Measurements from ENCODE around the gene TRABD. TPM values are rescaled to one million over a fixed set of nuclear protein-coding genes. Genes with fewer than 3 reads are reported as not detected.

The TRABD gene
- total and polyA plus RNA-seq, 3 donors from 2014 or later = 23.7 to 45.3 (median 38.7) TPM

DNA sequence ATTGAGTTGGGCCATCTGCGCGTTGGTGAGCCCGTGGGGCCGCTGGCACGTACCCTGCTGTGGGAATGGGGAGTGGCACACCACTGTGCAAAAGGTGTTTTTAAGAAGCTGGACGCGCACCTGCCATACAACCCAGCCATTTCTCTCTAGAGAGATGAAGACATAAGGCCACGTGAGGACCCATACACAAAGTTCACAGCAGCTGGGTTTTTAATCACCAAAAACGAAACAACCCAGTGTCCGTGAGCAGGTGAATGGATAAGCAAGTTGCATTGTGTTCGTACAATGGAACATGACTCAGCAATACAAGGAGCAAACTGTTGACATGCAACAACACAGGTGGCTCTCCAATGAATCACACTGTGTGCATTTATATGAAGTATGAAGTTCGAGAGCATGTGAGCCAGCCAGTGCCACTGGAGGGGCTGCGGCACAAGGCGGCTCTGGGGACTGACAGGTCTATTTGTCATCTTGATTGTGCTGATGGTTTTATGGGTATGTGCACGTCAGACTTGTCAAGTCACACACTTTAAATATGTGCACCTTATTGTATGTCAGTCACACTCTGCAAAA, 45.8 kb upstream of the TRABD start:
- H3K36me3 ChIP-seq (ENCODE audit: low read depth, missing control alignments) = no peaks in the 10 kb centered on the region
- no peak overlapping the region for H3K4me3 ChIP-seq
- no peak for DNase-seq
- H3K27ac ChIP-seq = no peak overlapping the region
- TF ChIP-seq, protein P1, sequence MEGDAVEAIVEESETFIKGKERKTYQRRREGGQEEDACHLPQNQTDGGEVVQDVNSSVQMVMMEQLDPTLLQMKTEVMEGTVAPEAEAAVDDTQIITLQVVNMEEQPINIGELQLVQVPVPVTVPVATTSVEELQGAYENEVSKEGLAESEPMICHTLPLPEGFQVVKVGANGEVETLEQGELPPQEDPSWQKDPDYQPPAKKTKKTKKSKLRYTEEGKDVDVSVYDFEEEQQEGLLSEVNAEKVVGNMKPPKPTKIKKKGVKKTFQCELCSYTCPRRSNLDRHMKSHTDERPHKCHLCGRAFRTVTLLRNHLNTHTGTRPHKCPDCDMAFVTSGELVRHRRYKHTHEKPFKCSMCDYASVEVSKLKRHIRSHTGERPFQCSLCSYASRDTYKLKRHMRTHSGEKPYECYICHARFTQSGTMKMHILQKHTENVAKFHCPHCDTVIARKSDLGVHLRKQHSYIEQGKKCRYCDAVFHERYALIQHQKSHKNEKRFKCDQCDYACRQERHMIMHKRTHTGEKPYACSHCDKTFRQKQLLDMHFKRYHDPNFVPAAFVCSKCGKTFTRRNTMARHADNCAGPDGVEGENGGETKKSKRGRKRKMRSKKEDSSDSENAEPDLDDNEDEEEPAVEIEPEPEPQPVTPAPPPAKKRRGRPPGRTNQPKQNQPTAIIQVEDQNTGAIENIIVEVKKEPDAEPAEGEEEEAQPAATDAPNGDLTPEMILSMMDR (IDR thresholded peaks at IDR 0.05) = no peak
- no peak for TF ChIP-seq POLR2A (IDR thresholded peaks at IDR 0.05)
- intact Hi-C loops (cut with DNase I; ENCODE audit: low total_unique reads) = loop anchor here (10.0 kb wide), 1 partner anchor 65 kb away; the partner anchor contains the start of gene SELENOO
- no peaks in the 10 kb centered on the region for H3K27me3 ChIP-seq
- H3K9me3 ChIP-seq = no peaks in the 10 kb centered on the region
- peaks cover 5% of the 10 kb centered on the region for H3K4me1 ChIP-seq
- WGBS, 2 donors = 83 to 86% methylated on average over 15 of the region's 15 CpGs

DNA sequence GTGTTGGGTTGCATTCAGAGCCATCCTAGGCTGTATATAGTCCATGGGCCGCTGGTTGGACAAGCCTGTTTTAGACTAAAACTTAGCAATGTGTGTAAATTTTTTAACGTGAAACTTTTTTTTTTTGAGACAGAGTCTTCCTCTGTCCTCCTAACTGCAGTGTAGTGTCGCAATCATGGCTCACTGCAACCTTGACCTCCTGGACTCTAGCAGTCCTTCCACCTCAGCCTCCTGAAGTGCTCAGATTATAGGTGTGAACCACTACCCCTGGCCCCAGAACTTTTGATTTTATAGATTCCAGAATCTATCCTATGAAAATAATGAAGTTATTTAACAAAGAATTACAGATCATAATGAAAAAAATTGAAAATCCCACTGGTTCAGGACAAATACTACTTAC, 45.1 kb upstream of the TRABD start:
- H3K27ac ChIP-seq = no peak overlapping the region
- H3K27me3 ChIP-seq = no peaks in the 10 kb centered on the region
- no peak for TF ChIP-seq POLR2A (IDR thresholded peaks at IDR 0.05)
- TF ChIP-seq, protein P1 (IDR thresholded peaks at IDR 0.05) = no peak
- intact Hi-C loops (cut with DNase I; ENCODE audit: low total_unique reads) = loop anchor here (10.0 kb wide), 1 partner anchor 64 kb away; the partner anchor contains the start of gene SELENOO
- no peaks in the 10 kb centered on the region for H3K9me3 ChIP-seq
- H3K4me1 ChIP-seq = peaks cover 5% of the 10 kb centered on the region
- no peaks in the 10 kb centered on the region for H3K36me3 ChIP-seq (ENCODE audit: low read depth, missing control alignments)
- DNase-seq = no peak
- H3K4me3 ChIP-seq = no peak overlapping the region
- WGBS, 2 donors = 55 to 63% methylated on average over 3 of the region's 3 CpGs

DNA sequence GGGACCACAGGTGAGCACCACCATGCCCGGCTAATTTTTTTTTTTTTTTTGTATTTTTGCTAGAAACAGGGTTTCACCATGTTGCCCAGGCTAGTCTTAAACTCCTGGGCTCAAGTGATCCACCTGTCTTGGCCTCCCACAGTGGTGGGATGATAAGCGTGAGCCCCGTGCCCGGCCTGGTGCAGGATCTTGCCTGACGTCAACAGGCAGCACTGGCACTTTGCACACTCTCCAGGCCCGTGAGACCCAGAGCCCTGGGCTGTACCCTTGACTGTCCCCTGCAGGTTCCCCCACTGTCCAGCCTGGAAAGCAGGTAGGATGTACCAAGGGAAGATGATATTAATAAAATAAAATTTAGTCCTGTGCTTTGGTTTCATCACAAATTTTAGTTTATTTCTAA, 44.3 kb upstream of the TRABD start:
- no peak for TF ChIP-seq POLR2A (IDR thresholded peaks at IDR 0.05)
- H3K36me3 ChIP-seq (ENCODE audit: low read depth, missing control alignments) = no peaks in the 10 kb centered on the region
- H3K9me3 ChIP-seq = no peaks in the 10 kb centered on the region
- no peaks in the 10 kb centered on the region for H3K27me3 ChIP-seq
- no peak for DNase-seq
- H3K4me3 ChIP-seq = no peak overlapping the region
- H3K4me1 ChIP-seq = peaks cover 6% of the 10 kb centered on the region
- 75 to 86% methylated on average over 6 of the region's 6 CpGs for WGBS, 2 donors
- intact Hi-C loops (cut with DNase I; ENCODE audit: low total_unique reads) = loop anchor here (10.0 kb wide), 1 partner anchor 63 kb away; the partner anchor contains the start of gene SELENOO
- H3K27ac ChIP-seq = no peak overlapping the region

GRCh38 chr22:50141891-50142363, 43.8 kb upstream of the TRABD start:
- Histone ChIP-seq H3K27me3 (no peaks in the 10 kb centered on the region), H3K27ac (no peak overlapping the region), H3K4me1 (peaks cover 7% of the 10 kb centered on the region), H3K4me3 (no peak overlapping the region), H3K9me3 (no peaks in the 10 kb centered on the region), H3K36me3 (ENCODE audit: low read depth, missing control alignments) (no peaks in the 10 kb centered on the region)
- DNase-seq = no peak
- intact Hi-C loops (cut with DNase I; ENCODE audit: low total_unique reads) = loop anchor here (10.0 kb wide), 1 partner anchor 63 kb away; the partner anchor contains the start of gene SELENOO
- TF ChIP-seq, protein P1 (IDR thresholded peaks at IDR 0.05) = no peak
- TF ChIP-seq POLR2A (IDR thresholded peaks at IDR 0.05) = no peak
- WGBS, 2 donors = 43% methylated on average over 11 of the region's 11 CpGs

DNA sequence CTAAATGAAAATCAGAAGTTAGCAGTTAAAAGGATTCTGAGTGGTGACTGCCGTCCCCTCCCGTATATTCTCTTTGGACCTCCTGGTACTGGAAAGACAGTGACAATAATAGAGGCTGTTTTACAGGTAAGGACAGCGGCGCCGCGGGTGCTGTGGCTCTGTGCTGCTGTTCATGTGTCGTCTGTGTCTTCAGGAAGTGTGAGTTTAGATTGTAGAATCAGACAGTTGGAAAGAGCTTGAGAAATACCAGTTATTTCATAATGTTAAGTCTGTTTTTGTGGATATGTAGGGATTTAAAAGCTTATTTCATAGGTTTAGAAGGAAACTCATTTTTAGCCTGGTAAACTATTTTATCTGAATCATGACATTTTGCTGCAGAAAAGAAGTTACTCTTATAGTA, 42.6 kb upstream of the TRABD start:
- no peak for DNase-seq
- TF ChIP-seq, protein P1 (IDR thresholded peaks at IDR 0.05) = no peak
- TF ChIP-seq POLR2A (IDR thresholded peaks at IDR 0.05) = no peak

More for the DNA sequence above, 42.6 kb upstream of the TRABD start:
- no peaks in the 10 kb centered on the region for H3K27me3 ChIP-seq
- 89% methylated on average over 7 of the region's 7 CpGs for WGBS, 2 donors
- H3K4me3 ChIP-seq = no peak overlapping the region
- H3K36me3 ChIP-seq (ENCODE audit: low read depth, missing control alignments) = no peaks in the 10 kb centered on the region
- H3K4me1 ChIP-seq = peaks cover 8% of the 10 kb centered on the region
- no peak overlapping the region for H3K27ac ChIP-seq
- H3K9me3 ChIP-seq = no peaks in the 10 kb centered on the region
- intact Hi-C loops (cut with DNase I; ENCODE audit: low total_unique reads) = loop anchor here (10.0 kb wide), 1 partner anchor 62 kb away; the partner anchor contains the start of gene SELENOO

All from testis (tissue), 3 donors.